A549 (cell line): ENCODE results near the gene ECEL1.

Source experiments
- BCL3 ChIP-seq: fragments of >200 bp; sonication (Bioruptor Twin); formaldehyde crosslinking; IDR thresholded peaks from 3 replicates; pipeline ENCODE4 v1.6.1; 2016
- CEBPB ChIP-seq, 2 experiments: fragments of >200 bp in 1 of 2; sonication (Bioruptor Twin) in 1 of 2; formaldehyde crosslinking in 1 of 2; IDR thresholded peaks; 2 replicates each; pipeline ENCODE4 v1.6.1; 2012 to 2016
- CHD2 ChIP-seq: fragments of 150-350 bp; IDR thresholded peaks from 2 replicates; pipeline ENCODE4 v1.6.1; 2014; ENCODE audit warnings: low read length; ENCODE audit not compliant: partially characterized antibody
- EP300 ChIP-seq, 2 experiments: fragments of >200 bp; sonication (Bioruptor Twin); formaldehyde crosslinking; IDR thresholded peaks; 2 replicates in 1 of 2; 3 replicates in 1 of 2; pipeline ENCODE4 v1.6.1; 2016 to 2017
- HDAC2 ChIP-seq: fragments of 200-600 bp; sonication (generic); IDR thresholded peaks from 2 replicates; pipeline ENCODE4 v1.6.1; 2016
- JUN ChIP-seq, 2 experiments: fragments of >200 bp; sonication (Bioruptor Twin); formaldehyde crosslinking; IDR thresholded peaks; 2 replicates in 1 of 2; 3 replicates in 1 of 2; pipeline ENCODE4 v1.6.1; 2016 to 2017
- POLR2A ChIP-seq: IDR thresholded peaks from 2 replicates; pipeline ENCODE4 v1.6.1; 2012; ENCODE audit warnings: mild to moderate bottlenecking, low read length
- POLR2AphosphoS2 ChIP-seq: conservative IDR thresholded peaks from 2 replicates; pipeline ENCODE4 v1.6.1; 2012; ENCODE audit warnings: low read length, improper control_type of control experiment, inconsistent platforms
- SMC3 ChIP-seq: fragments of >200 bp; sonication (Bioruptor Twin); formaldehyde crosslinking; IDR thresholded peaks from 3 replicates; pipeline ENCODE4 v1.6.1; 2018; ENCODE audit warnings: inconsistent platforms
- ZC3H11A ChIP-seq: fragments of 450-650 bp; IDR thresholded peaks from 2 replicates; pipeline ENCODE4 v1.6.1; 2014; ENCODE audit warnings: antibody characterized with exemption, mild to moderate bottlenecking
- TF ChIP-seq, protein P1 (sequence below): fragments of >200 bp; sonication (Bioruptor Twin); formaldehyde crosslinking; IDR thresholded peaks from 3 replicates; pipeline ENCODE4 v1.5.1; 2016
- TF ChIP-seq, protein P2 (sequence below): fragments of 450-650 bp; IDR thresholded peaks from 2 replicates; pipeline ENCODE4 v1.6.1; 2014; ENCODE audit warnings: antibody characterized with exemption

- TF ChIP-seq EP300 (IDR thresholded peaks at IDR 0.05) = no peak
- TF ChIP-seq, protein P1, sequence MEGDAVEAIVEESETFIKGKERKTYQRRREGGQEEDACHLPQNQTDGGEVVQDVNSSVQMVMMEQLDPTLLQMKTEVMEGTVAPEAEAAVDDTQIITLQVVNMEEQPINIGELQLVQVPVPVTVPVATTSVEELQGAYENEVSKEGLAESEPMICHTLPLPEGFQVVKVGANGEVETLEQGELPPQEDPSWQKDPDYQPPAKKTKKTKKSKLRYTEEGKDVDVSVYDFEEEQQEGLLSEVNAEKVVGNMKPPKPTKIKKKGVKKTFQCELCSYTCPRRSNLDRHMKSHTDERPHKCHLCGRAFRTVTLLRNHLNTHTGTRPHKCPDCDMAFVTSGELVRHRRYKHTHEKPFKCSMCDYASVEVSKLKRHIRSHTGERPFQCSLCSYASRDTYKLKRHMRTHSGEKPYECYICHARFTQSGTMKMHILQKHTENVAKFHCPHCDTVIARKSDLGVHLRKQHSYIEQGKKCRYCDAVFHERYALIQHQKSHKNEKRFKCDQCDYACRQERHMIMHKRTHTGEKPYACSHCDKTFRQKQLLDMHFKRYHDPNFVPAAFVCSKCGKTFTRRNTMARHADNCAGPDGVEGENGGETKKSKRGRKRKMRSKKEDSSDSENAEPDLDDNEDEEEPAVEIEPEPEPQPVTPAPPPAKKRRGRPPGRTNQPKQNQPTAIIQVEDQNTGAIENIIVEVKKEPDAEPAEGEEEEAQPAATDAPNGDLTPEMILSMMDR = no peak
- TF ChIP-seq POLR2A = no peak
- TF ChIP-seq HDAC2 = no peak
- no peak for TF ChIP-seq BCL3
- TF ChIP-seq SMC3 = no peak
- TF ChIP-seq ZC3H11A = no peak
- no peak for TF ChIP-seq POLR2AphosphoS2
- TF ChIP-seq, protein P2, sequence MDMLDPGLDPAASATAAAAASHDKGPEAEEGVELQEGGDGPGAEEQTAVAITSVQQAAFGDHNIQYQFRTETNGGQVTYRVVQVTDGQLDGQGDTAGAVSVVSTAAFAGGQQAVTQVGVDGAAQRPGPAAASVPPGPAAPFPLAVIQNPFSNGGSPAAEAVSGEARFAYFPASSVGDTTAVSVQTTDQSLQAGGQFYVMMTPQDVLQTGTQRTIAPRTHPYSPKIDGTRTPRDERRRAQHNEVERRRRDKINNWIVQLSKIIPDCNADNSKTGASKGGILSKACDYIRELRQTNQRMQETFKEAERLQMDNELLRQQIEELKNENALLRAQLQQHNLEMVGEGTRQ = no peak
- TF ChIP-seq JUN (IDR thresholded peaks at IDR 0.05) = no peak
- no peak for TF ChIP-seq CHD2
- no peak for TF ChIP-seq CEBPB (IDR thresholded peaks at IDR 0.05)
Measured at GRCh38 chr2:232473467-232473890, 14.2 kb downstream of the ECEL1 start.
